Omental fat pad (tissue), 4 donors: ENCODE data around the gene SLC27A1. TPM values are rescaled to one million over a fixed set of nuclear protein-coding genes. Genes with fewer than 3 reads are reported as not detected.

Experiments
- ATAC-seq: fragments of 150-250 bp; one replicate; pipeline ENCODE4 v1.9.1; 2016; ENCODE audit warnings: mild to moderate bottlenecking, moderate library complexity; ENCODE audit not compliant: low FRiP score
- DNase-seq: peaks from one replicate; pipeline ENCODE4 v3.0.0-alpha.2; 2019; ENCODE audit warnings: low spot score
- CTCF ChIP-seq, 3 donors: fragments of 450-650 bp; IDR thresholded peaks; one replicate each; pipeline ENCODE4 v1.5.1; 2016 to 2017; ENCODE audit warnings: antibody characterized with exemption in 3 of 3, mild to moderate bottlenecking in 3 of 3, moderate library complexity in 2 of 3
- total RNA-seq, 4 donors: library from RNA; depleted of rRNA; stranded (reverse); fragments of >200 nt; gene quantifications; one replicate each; pipeline ENCODE4 v1.1.0, GENCODE V29; 2016

The SLC27A1 gene
- total RNA-seq, 4 donors from 2014 or later: 26.6 to 52.8 (median 40.4) TPM

GRCh38 chr19:17481986-17482385 is 11.7 kb downstream of the SLC27A1 start:
- no peak for DNase-seq
- no peak for TF ChIP-seq CTCF (IDR thresholded peaks at IDR 0.05)
- peak; percentile 27 for ATAC-seq

- no peak for DNase-seq
These were observed 12.7 kb downstream of the SLC27A1 start for GRCh38 chr19:17482877-17483604.

GRCh38 chr19:17483605-17484002 is 13.3 kb downstream of the SLC27A1 start:
- no peak for TF ChIP-seq CTCF (IDR thresholded peaks at IDR 0.05)
- ATAC-seq (no peak), DNase-seq (no peak)

More at GRCh38 chr19:17482877-17483604, 12.7 kb downstream of the SLC27A1 start:
- no peak for TF ChIP-seq CTCF (IDR thresholded peaks at IDR 0.05)
- ATAC-seq: no peak

- DNase-seq: no peak
- no peak for ATAC-seq
These were observed 14.3 kb downstream of the SLC27A1 start for GRCh38 chr19:17484520-17485185.

GRCh38 chr19:17486545-17487240 is 16.4 kb downstream of the SLC27A1 start:
- DNase-seq (no peak), ATAC-seq (no peak)
- no peak for TF ChIP-seq CTCF (IDR thresholded peaks at IDR 0.05)

More at GRCh38 chr19:17484520-17485185, 14.3 kb downstream of the SLC27A1 start:
- no peak for TF ChIP-seq CTCF (IDR thresholded peaks at IDR 0.05)

- DNase-seq (no peak), ATAC-seq (no peak)
- no peak for TF ChIP-seq CTCF (IDR thresholded peaks at IDR 0.05)
These were observed 17.2 kb downstream of the SLC27A1 start for GRCh38 chr19:17487284-17488121.
